SH-SY5Y (cell line): ENCODE results near the gene SEC22A.

Experiments used
- GATA2 ChIP-seq: IDR thresholded peaks from 2 replicates; pipeline ENCODE4 v1.6.1; 2011; ENCODE audit warnings: mild to moderate bottlenecking, low read depth, low read length
- GATA3 ChIP-seq: IDR thresholded peaks from 2 replicates; pipeline ENCODE4 v1.6.1; 2011; ENCODE audit warnings: low read depth, mild to moderate bottlenecking, low read length, moderate library complexity

DNA sequence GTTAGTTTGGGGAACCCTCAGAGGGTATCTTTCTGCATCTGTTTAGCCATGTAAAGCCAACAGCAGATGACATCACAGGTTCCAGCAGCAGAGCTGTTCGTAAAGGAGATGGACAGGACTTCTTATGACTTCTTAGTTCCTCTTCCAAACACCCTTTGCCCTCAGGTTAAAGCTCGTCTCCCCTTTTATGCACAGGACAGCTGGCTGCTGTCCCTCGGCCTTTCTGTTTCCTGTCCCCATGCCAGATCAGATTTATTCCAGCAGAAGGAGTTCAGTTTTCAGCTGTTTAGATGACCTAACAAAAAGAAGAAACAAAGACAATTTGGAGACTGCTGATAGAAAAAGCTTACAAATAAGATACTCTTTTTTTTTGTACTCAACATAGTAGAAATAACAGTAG, 45.1 kb downstream of the SEC22A start:
- TF ChIP-seq GATA2, result no peak
- TF ChIP-seq GATA3, result no peak
